NCI-H526 (cell line): Measurements from ENCODE around the gene ITPRID1.

ENCODE experiments used
- DNase-seq, 2 experiments: peaks; one replicate each; lab custom pipeline; 2025; lab: John Stamatoyannopoulos, UW

ITPRID1 gene

GRCh38 chr7:31633894-31634494 lies 120.1 kb downstream of the ITPRID1 start:
- peak; percentile 58 to 88 for DNase-seq

DNA sequence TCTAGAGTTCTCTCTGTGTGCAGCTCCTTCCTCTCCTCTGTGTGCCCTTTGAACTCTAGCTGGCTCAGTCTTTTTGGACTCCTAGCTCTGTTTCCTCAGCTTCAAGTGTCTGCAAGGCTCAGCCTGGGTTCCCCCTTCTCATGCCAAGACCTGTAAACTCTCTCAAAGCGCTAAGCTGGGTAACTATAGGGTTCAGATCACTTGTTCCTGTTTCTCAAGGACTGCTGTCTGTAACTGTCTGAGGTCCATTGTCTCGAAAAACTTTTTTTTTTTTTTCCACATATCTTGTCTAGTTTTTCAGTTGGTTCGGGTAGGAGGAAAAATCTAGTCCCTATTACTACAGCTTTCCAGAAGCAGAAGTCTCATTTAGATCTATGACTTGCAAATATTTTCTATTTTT lies 126.5 kb downstream of the ITPRID1 start:
- DNase-seq: no peak

- no peak for DNase-seq
Measured at GRCh38 chr7:31642681-31643115, 128.8 kb downstream of the ITPRID1 start.

DNA sequence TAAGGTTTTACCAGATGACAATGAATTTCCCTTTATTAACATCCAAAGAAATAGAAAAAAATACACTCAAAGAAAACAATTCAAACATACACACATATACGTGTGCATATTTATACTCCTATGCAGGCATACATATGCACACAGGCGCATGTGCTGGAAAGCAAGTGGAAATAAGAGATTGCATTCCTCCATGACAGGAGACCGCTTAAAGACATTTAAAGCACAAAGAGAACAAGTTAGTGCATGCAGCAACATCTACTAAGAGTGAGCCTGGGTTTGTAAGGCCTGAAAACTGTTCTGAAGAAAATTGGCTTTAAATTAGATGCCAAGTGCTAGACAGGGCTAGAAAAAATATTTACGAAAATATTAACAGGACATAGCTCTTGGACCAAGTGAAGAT lies 133.1 kb downstream of the ITPRID1 start:
- no peak for DNase-seq

- no peak for DNase-seq
Measured at GRCh38 chr7:31647511-31647910, 133.6 kb downstream of the ITPRID1 start.

DNA sequence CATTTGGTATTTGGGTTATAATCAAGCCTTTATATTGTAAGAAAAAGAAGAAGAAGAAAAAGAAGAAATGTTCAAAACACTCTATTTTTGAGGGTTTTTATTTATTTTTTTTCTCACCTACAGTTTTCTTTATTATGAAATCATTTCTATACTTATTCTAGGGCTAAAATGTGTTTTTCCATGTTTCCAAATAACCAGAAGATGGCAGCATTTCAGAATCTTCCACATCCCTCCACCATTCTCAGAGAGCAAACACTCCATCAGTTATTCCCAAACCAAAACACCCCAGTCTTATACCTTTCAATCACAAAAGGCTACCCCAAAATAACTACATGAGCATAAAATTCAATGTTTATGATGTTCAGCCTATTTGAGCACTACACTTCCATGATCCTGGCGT lies 134.4 kb downstream of the ITPRID1 start:
- no peak for DNase-seq

DNA sequence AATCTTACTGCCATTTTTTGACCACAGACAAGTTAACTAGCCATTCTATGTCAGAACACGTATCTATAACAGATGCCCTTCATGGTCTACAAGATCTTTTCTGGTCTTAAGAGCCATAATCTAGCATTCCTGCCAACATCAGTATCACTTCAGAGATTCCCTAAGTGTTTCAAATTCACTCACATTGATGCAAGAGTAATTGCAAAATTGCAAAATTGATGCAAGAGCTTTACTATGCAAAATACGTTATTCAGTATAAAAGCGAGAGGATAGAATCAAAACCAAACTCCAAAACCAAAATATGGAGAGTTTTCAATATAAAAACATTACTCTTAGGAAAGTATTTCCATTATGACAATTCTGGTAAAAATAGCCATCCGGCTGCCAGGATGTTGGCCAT lies 135.0 kb downstream of the ITPRID1 start:
- DNase-seq: no peak

GRCh38 chr7:31651234-31652062 lies 137.6 kb downstream of the ITPRID1 start:
- peak in 1 of 2 experiments; percentile 8 for DNase-seq

- DNase-seq: no peak
Measured at GRCh38 chr7:31652063-31652326, 138.1 kb downstream of the ITPRID1 start.

DNA sequence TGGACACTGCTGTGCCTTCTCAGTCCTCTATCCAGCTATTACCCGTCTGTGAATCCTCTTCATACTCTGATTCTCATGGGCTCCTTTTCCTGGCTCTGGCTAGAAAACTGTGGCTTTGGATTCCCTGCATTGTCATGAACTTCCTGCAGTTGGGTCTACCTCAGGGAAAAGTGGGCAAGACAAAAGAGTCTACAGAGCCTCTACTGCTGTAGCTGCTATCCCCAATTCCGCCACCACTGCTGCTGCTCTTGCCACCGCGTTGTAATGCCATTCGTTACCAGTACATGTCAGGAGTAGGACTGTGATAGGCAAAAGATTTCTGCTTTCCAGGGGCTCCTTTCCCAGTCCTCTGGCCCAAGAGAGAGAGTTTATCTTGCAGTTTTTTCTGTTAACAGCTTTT lies 149.2 kb downstream of the ITPRID1 start:
- no peak for DNase-seq

- DNase-seq: no peak
Measured at GRCh38 chr7:31664890-31665289, 151.0 kb downstream of the ITPRID1 start.

GRCh38 chr7:31665546-31665945 lies 151.7 kb downstream of the ITPRID1 start:
- no peak for DNase-seq

- no peak for DNase-seq
Measured at GRCh38 chr7:31669461-31669860, 155.6 kb downstream of the ITPRID1 start.

DNA sequence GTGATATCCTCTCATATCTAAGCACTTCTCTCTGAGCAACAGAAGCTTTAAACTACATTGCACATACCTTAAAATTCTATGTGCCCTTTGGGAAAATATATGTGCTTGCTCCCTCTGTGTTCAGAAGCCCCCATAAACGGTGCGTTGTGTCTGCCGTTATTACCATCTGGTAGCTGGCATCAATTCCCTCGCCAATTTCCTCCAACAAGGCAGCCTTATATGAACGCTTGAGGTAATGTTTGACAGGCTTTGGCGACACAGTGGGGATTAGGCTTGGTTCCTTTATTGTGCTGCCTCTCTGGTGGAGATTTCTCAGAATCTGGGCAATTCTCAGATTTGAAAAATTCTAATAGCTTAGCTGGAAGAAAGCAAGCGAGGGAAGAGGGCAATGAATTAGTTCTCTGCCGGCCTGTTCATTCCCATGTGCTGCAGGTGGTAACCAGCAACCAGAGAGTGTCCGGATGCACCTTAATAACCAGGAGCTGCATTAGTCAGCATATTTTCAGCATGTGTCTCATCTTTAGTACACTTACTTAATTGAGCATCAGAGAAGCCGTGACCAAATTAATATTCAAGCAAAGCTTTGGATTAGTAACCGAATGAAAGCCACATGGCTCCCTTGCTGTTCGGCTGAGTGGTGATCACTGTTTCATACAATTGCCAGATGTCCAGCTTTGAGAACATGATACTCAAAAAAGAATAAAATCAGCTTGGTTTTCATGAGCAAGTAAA lies 165.8 kb downstream of the ITPRID1 start:
- DNase-seq: no peak

DNA sequence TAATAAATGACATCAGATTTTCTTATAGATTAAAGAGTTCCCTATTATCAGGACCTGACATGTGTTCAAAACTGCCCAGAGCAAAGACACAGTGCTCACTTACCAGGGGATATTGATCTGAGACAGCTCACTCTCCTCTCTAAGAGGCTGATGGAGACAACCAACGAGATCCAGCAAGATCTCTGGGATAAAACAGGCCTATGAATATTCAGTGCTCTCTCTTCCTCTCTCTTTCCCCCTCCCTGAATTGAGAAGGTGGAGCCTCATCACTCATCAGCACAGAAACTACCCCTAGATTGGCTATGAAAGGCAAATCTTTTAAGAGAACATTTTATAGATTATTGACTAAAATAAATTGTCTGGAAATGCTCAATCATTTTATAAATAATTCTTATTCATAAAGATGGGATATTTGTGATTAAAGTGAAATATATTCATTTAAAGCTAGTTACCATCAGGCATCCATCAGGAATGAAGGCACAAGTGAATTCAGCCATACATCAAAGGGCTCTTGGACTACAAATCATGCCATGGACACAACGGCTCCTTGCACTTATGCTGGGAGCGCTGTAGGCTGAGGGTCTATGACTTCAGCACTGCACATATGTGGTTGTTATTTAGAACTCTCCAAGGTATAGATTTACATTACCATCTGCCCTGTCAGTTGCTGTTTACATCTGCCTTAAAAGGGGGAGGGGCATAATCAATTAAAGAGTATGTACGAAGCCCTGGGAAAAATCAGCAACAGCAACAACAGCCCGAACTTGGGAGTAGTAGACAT lies 169.7 kb downstream of the ITPRID1 start:
- no peak for DNase-seq

- no peak for DNase-seq
Measured at GRCh38 chr7:31687024-31687748, 173.3 kb downstream of the ITPRID1 start, which contains the start of gene PPP1R17. Gene PPP1R17, plus strand, starts transcription at chr7:31687215. Its CDS starts 5,227 bp downstream, at chr7:31692442.

- DNase-seq: peak in 1 of 2 experiments; percentile 2
Measured at GRCh38 chr7:31688372-31688771, 174.5 kb downstream of the ITPRID1 start.

DNA sequence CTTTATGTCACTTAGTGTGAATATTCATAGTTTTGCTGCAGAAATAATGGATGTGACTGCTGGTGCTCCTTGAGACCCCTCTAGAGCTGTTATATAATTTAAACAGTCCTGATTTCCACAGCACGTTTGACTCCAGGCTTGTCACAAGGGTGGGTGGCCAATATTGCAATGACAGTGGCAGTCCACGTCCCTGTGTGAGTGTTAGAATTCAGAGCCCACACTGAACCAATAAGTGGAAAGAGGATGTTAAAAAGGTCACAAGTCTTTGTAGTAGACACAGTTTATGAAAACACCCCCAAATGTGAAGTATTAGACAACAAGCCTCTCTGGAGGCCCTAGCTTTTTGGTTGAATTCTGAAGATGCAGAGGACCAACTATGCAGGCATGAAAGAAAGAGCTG lies 175.1 kb downstream of the ITPRID1 start:
- no peak for DNase-seq

DNA sequence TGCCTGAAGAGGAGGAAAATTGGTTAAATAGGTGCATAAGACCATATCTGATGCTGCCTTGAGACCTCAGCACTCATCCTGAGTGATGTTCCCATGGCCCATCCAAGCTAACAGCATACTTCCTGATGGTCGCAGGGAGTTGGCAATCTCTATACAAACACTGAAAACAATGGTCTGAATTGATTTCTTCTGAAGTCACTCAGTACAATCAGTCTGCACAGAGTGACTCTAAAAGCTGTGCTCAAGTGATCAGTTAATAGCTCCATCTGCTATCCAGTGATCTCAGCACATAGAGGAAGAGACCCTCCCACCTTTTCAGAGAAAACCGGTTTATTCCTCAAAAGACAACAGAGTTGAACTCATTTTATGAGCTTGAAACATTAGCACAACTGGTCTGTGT lies 177.0 kb downstream of the ITPRID1 start:
- no peak for DNase-seq

- no peak for DNase-seq
Measured at GRCh38 chr7:31692451-31692850, 178.6 kb downstream of the ITPRID1 start.

DNA sequence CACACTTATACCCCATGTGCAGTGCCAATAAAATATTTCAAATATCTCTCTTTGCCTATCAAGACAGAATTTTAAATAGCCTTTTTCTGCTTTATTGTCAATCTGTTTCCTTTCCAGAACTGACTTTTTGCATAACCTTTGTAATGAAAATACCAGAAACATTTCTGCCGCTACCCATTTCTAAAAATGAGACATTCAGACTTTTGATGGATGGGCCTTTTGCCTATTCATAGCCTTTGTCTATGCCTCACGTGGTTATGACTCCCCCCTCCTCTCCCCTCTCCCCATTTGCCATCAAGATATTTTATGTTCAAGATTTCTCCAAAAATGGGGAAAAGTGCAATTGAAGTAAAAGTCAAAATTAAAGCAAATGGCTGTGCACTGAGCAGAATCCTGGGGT lies 179.0 kb downstream of the ITPRID1 start:
- no peak for DNase-seq
